Measurements from ENCODE around the gene FAM53B.

Gene FAM53B

GRCh38 chr10:124576526-124577420 is 167.4 kb downstream of the FAM53B start:
- H3K36me3 ChIP-seq (ENCODE audit: control insufficient read depth in 2 of 2, insufficient read depth in 1 of 2, low read length in 2 of 2): no peaks in the 10 kb centered on the region
- no peak overlapping the region for H3K27ac ChIP-seq (ENCODE audit: extremely low read depth, low read depth, low read length)
- TF ChIP-seq ZNF488 (tag by site-specific recombination; IDR thresholded peaks at IDR 0.05) (no peak), ZNF645 (tag by site-specific recombination; IDR thresholded peaks at IDR 0.05) (no peak), ZNF138 (tag by site-specific recombination; IDR thresholded peaks at IDR 0.05; ENCODE audit: borderline replicate concordance) (no peak), KLF16 (tag by site-specific recombination; IDR thresholded peaks at IDR 0.05) (no peak), GFI1B (tag by site-specific recombination; IDR thresholded peaks at IDR 0.05) (no peak), ZNF350 (tag by site-specific recombination; IDR thresholded peaks at IDR 0.05) (no peak), ZNF394 (tag by site-specific recombination; IDR thresholded peaks at IDR 0.05; ENCODE audit: borderline replicate concordance) (no peak), ZNF610 (tag by site-specific recombination; IDR thresholded peaks at IDR 0.05; ENCODE audit: borderline replicate concordance) (no peak), ZNF654 (tag by site-specific recombination; IDR thresholded peaks at IDR 0.05; ENCODE audit: low read depth) (no peak), ZSCAN16 (tag by site-specific recombination; IDR thresholded peaks at IDR 0.05) (no peak), REST (tag by site-specific recombination; IDR thresholded peaks at IDR 0.05) (no peak), KLF9 (tag by site-specific recombination; IDR thresholded peaks at IDR 0.05; ENCODE audit: low read depth) (no peak)
- ChIA-PET CTCF (interaction anchor here (0.9 kb wide), 1 partner anchor 12 kb away, joined by 3 read pairs; no protein-coding TSS in a partner anchor), POLR2A (no interaction called here)
- no peaks in the 10 kb centered on the region for H3K4me1 ChIP-seq (ENCODE audit: control insufficient read depth, insufficient read depth, low read length)
- H3K4me3 ChIP-seq (ENCODE audit: low read depth, low read length): no peak overlapping the region
- H3K9me3 ChIP-seq (ENCODE audit: control insufficient read depth, insufficient read depth, low read depth, low read length): no peaks in the 10 kb centered on the region

- no peak overlapping the region for H3K4me3 ChIP-seq (ENCODE audit: low read depth, low read length)
- ChIA-PET POLR2A (no interaction called here), CTCF (no interaction called here)
- no peaks in the 10 kb centered on the region for H3K36me3 ChIP-seq (ENCODE audit: control insufficient read depth in 2 of 2, insufficient read depth in 1 of 2, low read length in 2 of 2)
- TF ChIP-seq ZNF148 (tag by site-specific recombination; IDR thresholded peaks at IDR 0.05; ENCODE audit: borderline replicate concordance) (no peak), ZIC2 (tag by site-specific recombination; IDR thresholded peaks at IDR 0.05) (0 out of 2 replicates have a peak, but pooled peaks have one; percentile 24)
- H3K27ac ChIP-seq (ENCODE audit: extremely low read depth, low read depth, low read length): no peak overlapping the region
- no peaks in the 10 kb centered on the region for H3K4me1 ChIP-seq (ENCODE audit: control insufficient read depth, insufficient read depth, low read length)
- H3K9me3 ChIP-seq (ENCODE audit: control insufficient read depth, insufficient read depth, low read depth, low read length): no peaks in the 10 kb centered on the region
These were observed 168.8 kb downstream of the FAM53B start for GRCh38 chr10:124575107-124576035.
